ENCODE data around the gene THADA. TPM values are rescaled to one million over a fixed set of nuclear protein-coding genes. Genes with fewer than 3 reads are reported as not detected.
A peak's percentile ranks its signal among the peaks of the same experiment; 100 is the strongest.

Gene THADA
- total RNA-seq, 1 donor: 39.4 TPM

GRCh38 chr2:43410055-43410604 is 185.7 kb downstream of the THADA start:
- DNase-seq (ENCODE audit: insufficient read length, low spot score, missing footprints): no peak
- Histone ChIP-seq H3K4me1 (ENCODE audit: insufficient read depth, low read length) (peaks cover 4% of the 10 kb centered on the region), H3K36me3 (ENCODE audit: insufficient read depth, low read length) (no peaks in the 10 kb centered on the region), H3K4me3 (ENCODE audit: insufficient read depth, low read length) (no peak overlapping the region), H3K4me2 (ENCODE audit: insufficient read depth, low read length) (no peak overlapping the region), H2AFZ (ENCODE audit: low read length) (no peak overlapping the region), H3K27me3 (ENCODE audit: insufficient read depth, low read length) (no peaks in the 10 kb centered on the region), H3K79me2 (ENCODE audit: insufficient read depth, low read length) (no peaks in the 10 kb centered on the region), H4K20me1 (ENCODE audit: insufficient read depth, low read length) (no peaks in the 10 kb centered on the region), H3K9me3 (ENCODE audit: low read depth, low read length) (no peaks in the 10 kb centered on the region), H3K27ac (ENCODE audit: low read depth, low read length) (no peak overlapping the region)
- TF ChIP-seq CTCF (IDR thresholded peaks at IDR 0.05; ENCODE audit: extremely low read depth, low read depth, low read length): no peak

- H3K27ac ChIP-seq (ENCODE audit: low read depth, low read length): no peak overlapping the region
- H3K4me3 ChIP-seq (ENCODE audit: insufficient read depth, low read length): no peak overlapping the region
- no peaks in the 10 kb centered on the region for H4K20me1 ChIP-seq (ENCODE audit: insufficient read depth, low read length)
- no peaks in the 10 kb centered on the region for H3K79me2 ChIP-seq (ENCODE audit: insufficient read depth, low read length)
- H3K9me3 ChIP-seq (ENCODE audit: low read depth, low read length): no peaks in the 10 kb centered on the region
- H3K27me3 ChIP-seq (ENCODE audit: insufficient read depth, low read length): no peaks in the 10 kb centered on the region
- TF ChIP-seq CTCF (IDR thresholded peaks at IDR 0.05; ENCODE audit: extremely low read depth, low read depth, low read length): no peak
- no peak overlapping the region for H2AFZ ChIP-seq (ENCODE audit: low read length)
- no peaks in the 10 kb centered on the region for H3K36me3 ChIP-seq (ENCODE audit: insufficient read depth, low read length)
- DNase-seq (ENCODE audit: insufficient read length, low spot score, missing footprints): no peak
- peaks cover 4% of the 10 kb centered on the region for H3K4me1 ChIP-seq (ENCODE audit: insufficient read depth, low read length)
- H3K4me2 ChIP-seq (ENCODE audit: insufficient read depth, low read length): peak overlapping the region; percentile 15
Observed at GRCh38 chr2:43408407-43409160, 187.3 kb downstream of the THADA start.

DNA sequence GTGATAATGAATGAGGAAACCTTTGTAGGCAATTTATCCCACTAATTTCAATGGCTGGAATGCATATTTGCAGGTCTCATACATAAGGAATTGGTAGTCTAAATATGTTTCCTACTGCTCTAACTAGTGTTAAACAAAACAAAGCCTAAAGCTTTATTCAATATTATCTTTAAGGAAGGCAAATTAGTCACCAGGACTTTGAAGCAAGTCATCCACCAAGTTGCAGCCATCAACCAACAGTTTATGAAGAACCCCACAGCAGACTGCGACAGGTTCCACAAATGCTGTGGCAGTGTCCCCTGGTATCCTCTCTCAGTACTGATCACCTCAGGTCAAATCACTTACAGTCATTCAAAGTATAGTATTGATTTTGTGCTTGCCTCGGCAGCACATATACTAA is 187.9 kb downstream of the THADA start:
- Histone ChIP-seq H3K4me2 (ENCODE audit: insufficient read depth, low read length) (peak overlapping the region; percentile 15), H3K4me1 (ENCODE audit: insufficient read depth, low read length) (peaks cover 4% of the 10 kb centered on the region), H2AFZ (ENCODE audit: low read length) (no peak overlapping the region), H3K27ac (ENCODE audit: low read depth, low read length) (no peak overlapping the region), H3K9me3 (ENCODE audit: low read depth, low read length) (no peaks in the 10 kb centered on the region), H3K79me2 (ENCODE audit: insufficient read depth, low read length) (no peaks in the 10 kb centered on the region), H3K36me3 (ENCODE audit: insufficient read depth, low read length) (no peaks in the 10 kb centered on the region), H3K27me3 (ENCODE audit: insufficient read depth, low read length) (no peaks in the 10 kb centered on the region), H4K20me1 (ENCODE audit: insufficient read depth, low read length) (no peaks in the 10 kb centered on the region), H3K4me3 (ENCODE audit: insufficient read depth, low read length) (no peak overlapping the region)
- TF ChIP-seq CTCF (IDR thresholded peaks at IDR 0.05; ENCODE audit: extremely low read depth, low read depth, low read length): no peak
- no peak for DNase-seq (ENCODE audit: insufficient read length, low spot score, missing footprints)

- no peaks in the 10 kb centered on the region for H4K20me1 ChIP-seq (ENCODE audit: insufficient read depth, low read length)
- no peak overlapping the region for H3K4me3 ChIP-seq (ENCODE audit: insufficient read depth, low read length)
- no peaks in the 10 kb centered on the region for H3K36me3 ChIP-seq (ENCODE audit: insufficient read depth, low read length)
- no peaks in the 10 kb centered on the region for H3K27me3 ChIP-seq (ENCODE audit: insufficient read depth, low read length)
- TF ChIP-seq CTCF (IDR thresholded peaks at IDR 0.05; ENCODE audit: extremely low read depth, low read depth, low read length): no peak
- peak; percentile 41 for DNase-seq (ENCODE audit: insufficient read length, low spot score, missing footprints)
- H3K27ac ChIP-seq (ENCODE audit: low read depth, low read length): no peak overlapping the region
- no peak overlapping the region for H3K4me2 ChIP-seq (ENCODE audit: insufficient read depth, low read length)
- no peaks in the 10 kb centered on the region for H3K79me2 ChIP-seq (ENCODE audit: insufficient read depth, low read length)
- peaks cover 4% of the 10 kb centered on the region for H3K4me1 ChIP-seq (ENCODE audit: insufficient read depth, low read length)
- no peaks in the 10 kb centered on the region for H3K9me3 ChIP-seq (ENCODE audit: low read depth, low read length)
- H2AFZ ChIP-seq (ENCODE audit: low read length): no peak overlapping the region
Observed at GRCh38 chr2:43406651-43407279, 189.1 kb downstream of the THADA start.

Measured in osteoblast (primary cell).